GM06990 (cell line): ENCODE results near the gene LAMTOR5.
"Not testable (repeated sequence)": the region's sequence is repeated elsewhere in the genome, so short reads cannot be mapped to it uniquely, and the experiment has no call there.

Experiments used
- DNase-seq: peaks from one replicate; pipeline ENCODE4 v3.0.0-alpha.2; 2011; ENCODE audit not compliant: insufficient read length; ENCODE audit errors: extremely low read depth
- H3K27me3 ChIP-seq: replicated peaks from 2 replicates; pipeline ENCODE4 v1.6.0; 2011; ENCODE audit warnings: low read length; ENCODE audit not compliant: control insufficient read depth, insufficient read depth
- H3K36me3 ChIP-seq: 2 replicates; pipeline ENCODE4 v1.5.1; 2011; ENCODE audit warnings: low read length; ENCODE audit not compliant: control insufficient read depth, insufficient read depth
- H3K4me3 ChIP-seq: replicated peaks from 2 replicates; pipeline ENCODE4 v1.5.1; 2011; ENCODE audit warnings: low read depth, mild to moderate bottlenecking, control low read depth, low read length
- CTCF ChIP-seq: IDR thresholded peaks from 2 replicates; pipeline ENCODE4 v1.5.1; 2011; ENCODE audit warnings: low read length, control low read depth, mild to moderate bottlenecking, inconsistent platforms; ENCODE audit not compliant: insufficient read depth, poor library complexity, severe bottlenecking

The LAMTOR5 gene

GRCh38 chr1:110403805-110404204 is 3.7 kb downstream of the LAMTOR5 start:
- DNase-seq: no peak
- TF ChIP-seq CTCF: no peak
- Histone ChIP-seq H3K4me3 (no peak overlapping the region), H3K36me3 (peaks cover 7% of the 10 kb centered on the region), H3K27me3 (no peaks in the 10 kb centered on the region)

GRCh38 chr1:110396259-110396958 is 11.1 kb downstream of the LAMTOR5 start:
- not testable (repeated sequence) for H3K27me3 ChIP-seq, DNase-seq, H3K36me3 ChIP-seq, H3K4me3 ChIP-seq

GRCh38 chr1:110394493-110394820 is 13.0 kb downstream of the LAMTOR5 start:
- Histone ChIP-seq H3K27me3 (no peaks in the 10 kb centered on the region), H3K36me3 (no peaks in the 10 kb centered on the region; the same call in 1 of the 2 replicates), H3K4me3 (no peak overlapping the region)
- TF ChIP-seq CTCF: no peak
- DNase-seq: no peak

GRCh38 chr1:110393691-110394492 is 13.6 kb downstream of the LAMTOR5 start:
- DNase-seq: no peak
- no peaks in the 10 kb centered on the region for H3K27me3 ChIP-seq
- no peak overlapping the region for H3K4me3 ChIP-seq
- no peak for TF ChIP-seq CTCF
- no peaks in the 10 kb centered on the region; the same call in 1 of the 2 replicates for H3K36me3 ChIP-seq

- H3K36me3 ChIP-seq: no peaks in the 10 kb centered on the region; the same call in 1 of the 2 replicates
- DNase-seq: no peak
- no peaks in the 10 kb centered on the region for H3K27me3 ChIP-seq
- no peak overlapping the region for H3K4me3 ChIP-seq
- no peak for TF ChIP-seq CTCF
These were observed 14.2 kb downstream of the LAMTOR5 start for GRCh38 chr1:110393286-110393685.

GRCh38 chr1:110390692-110391245 is 16.7 kb downstream of the LAMTOR5 start, which contains the start of gene SLC16A4:
Gene SLC16A4 (minus strand): TSS chr1:110391026. CDS start chr1:110389323, 1,703 bp downstream.
- Histone ChIP-seq H3K27me3 (no peaks in the 10 kb centered on the region), H3K4me3 (no peak within 1 kb of the TSS), H3K36me3 (no peaks in the 10 kb centered on the region; the same call in 1 of the 2 replicates)
- TF ChIP-seq CTCF: no peak
- DNase-seq: no peak
